Gastrocnemius medialis (tissue), 4 donors: ENCODE measurements around the gene RBMS3. TPM values are rescaled to one million over a fixed set of nuclear protein-coding genes. Genes with fewer than 3 reads are reported as not detected.

Source experiments
- ATAC-seq, 2 donors: fragments of 150-250 bp; one replicate each; pipeline ENCODE4 v1.9.1; 2016
- DNase-seq, 2 donors: peaks; one replicate each; pipeline ENCODE4 v3.0.0-alpha.2; 2019
- H3K27ac ChIP-seq, 4 donors: fragments of 200-600 bp; sonication (generic); 1 replicate in 1 of 4; 2 replicates in 3 of 4; pipeline ENCODE4 v1.5.1; 2016 to 2018; ENCODE audit warnings: mild to moderate bottlenecking in 2 of 4, moderate library complexity in 1 of 4
- H3K27me3 ChIP-seq, 3 donors: fragments of 200-600 bp; sonication (generic) in 2 of 3; 1 replicate in 1 of 3; 2 replicates in 2 of 3; pipeline versions ENCODE4 v1.5.1 to v1.6.0; 2016 to 2019; ENCODE audit warnings: mild to moderate bottlenecking in 1 of 3, moderate library complexity in 1 of 3
- H3K36me3 ChIP-seq, 2 donors: fragments of 200-600 bp; sonication (generic) in 1 of 2; one replicate each; pipeline ENCODE4 v1.5.1; 2017 to 2018
- H3K4me1 ChIP-seq, 2 donors: fragments of 200-600 bp; sonication (generic) in 1 of 2; one replicate each; pipeline ENCODE4 v1.5.1; 2016 to 2017; ENCODE audit warnings: mild to moderate bottlenecking in 2 of 2
- H3K4me3 ChIP-seq, 4 donors: fragments of 200-600 bp; sonication (generic) in 3 of 4; 1 replicate in 1 of 4; 2 replicates in 3 of 4; pipeline ENCODE4 v1.5.1; 2016 to 2019; ENCODE audit warnings: mild to moderate bottlenecking in 2 of 4
- H3K9me3 ChIP-seq, 3 donors: fragments of 200-600 bp; sonication (generic) in 2 of 3; 1 replicate in 1 of 3; 2 replicates in 2 of 3; pipeline ENCODE4 v1.5.1; 2016 to 2019
- POLR2A ChIP-seq, 2 donors: fragments of 450-650 bp; IDR thresholded peaks; one replicate each; pipeline ENCODE4 v1.6.1; 2017; ENCODE audit warnings: antibody characterized with exemption in 2 of 2, mild to moderate bottlenecking in 2 of 2, moderate library complexity in 2 of 2
- in situ Hi-C, 4 donors: fragments of 200-750 bp; cut with MboI; loops; one replicate each; pipeline versions ENCODE4 v1.15.0 to v1.8.0; 2017; ENCODE audit warnings: low sequenced_read_pairs in 4 of 4
- intact Hi-C: fragments of 100-400 bp; cut with DNase I; formaldehyde crosslinking; loops from one replicate; pipeline ENCODE4 v1.15.1; 2023; ENCODE audit warnings: low total_unique reads
- total RNA-seq, 4 donors: library from RNA; depleted of rRNA; stranded (reverse); fragments of >200 nt; gene quantifications; one replicate each; pipeline versions ENCODE4 v1.1.0 to v1.2.3, GENCODE V29; 2016
- TF ChIP-seq, protein P1 (sequence below), 5 experiments: fragments of 450-650 bp in 3 of 5; fragments of 200-600 bp in 2 of 5; sonication (generic) in 2 of 5; IDR thresholded peaks in 4 of 5; conservative IDR thresholded peaks in 1 of 5; 1 replicate in 4 of 5; 2 replicates in 1 of 5; pipeline ENCODE4 v1.5.1; 2016 to 2019; ENCODE audit warnings: antibody characterized with exemption in 5 of 5, mild to moderate bottlenecking in 3 of 5, moderate library complexity in 3 of 5

The RBMS3 gene
- total RNA-seq, 4 donors from 2014 or later = 16.1 to 38.8 (median 22.7) TPM

DNA sequence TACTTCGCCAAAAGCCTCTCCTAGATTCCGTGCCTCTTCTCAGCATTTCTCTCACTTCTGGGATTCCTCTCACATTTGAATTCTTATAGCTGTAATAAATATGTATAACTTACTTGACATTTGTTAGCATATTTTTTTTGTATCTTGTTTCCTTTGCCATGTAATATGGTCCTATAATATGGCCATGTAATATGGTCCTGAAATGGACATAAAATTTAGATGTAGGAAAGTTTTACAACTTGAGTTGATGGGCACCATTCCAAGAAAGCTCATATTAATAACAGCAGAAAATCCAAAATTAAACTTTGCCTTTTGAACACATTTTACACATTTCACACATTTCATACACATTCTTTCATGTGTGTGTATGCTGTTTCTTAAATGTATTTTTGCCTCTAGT is 480.6 kb downstream of the RBMS3 start:
- H3K4me1 ChIP-seq = peaks cover 39 to 40% of the 10 kb centered on the region in 2 donors
- no peak overlapping the region for H3K4me3 ChIP-seq
- TF ChIP-seq, protein P1, sequence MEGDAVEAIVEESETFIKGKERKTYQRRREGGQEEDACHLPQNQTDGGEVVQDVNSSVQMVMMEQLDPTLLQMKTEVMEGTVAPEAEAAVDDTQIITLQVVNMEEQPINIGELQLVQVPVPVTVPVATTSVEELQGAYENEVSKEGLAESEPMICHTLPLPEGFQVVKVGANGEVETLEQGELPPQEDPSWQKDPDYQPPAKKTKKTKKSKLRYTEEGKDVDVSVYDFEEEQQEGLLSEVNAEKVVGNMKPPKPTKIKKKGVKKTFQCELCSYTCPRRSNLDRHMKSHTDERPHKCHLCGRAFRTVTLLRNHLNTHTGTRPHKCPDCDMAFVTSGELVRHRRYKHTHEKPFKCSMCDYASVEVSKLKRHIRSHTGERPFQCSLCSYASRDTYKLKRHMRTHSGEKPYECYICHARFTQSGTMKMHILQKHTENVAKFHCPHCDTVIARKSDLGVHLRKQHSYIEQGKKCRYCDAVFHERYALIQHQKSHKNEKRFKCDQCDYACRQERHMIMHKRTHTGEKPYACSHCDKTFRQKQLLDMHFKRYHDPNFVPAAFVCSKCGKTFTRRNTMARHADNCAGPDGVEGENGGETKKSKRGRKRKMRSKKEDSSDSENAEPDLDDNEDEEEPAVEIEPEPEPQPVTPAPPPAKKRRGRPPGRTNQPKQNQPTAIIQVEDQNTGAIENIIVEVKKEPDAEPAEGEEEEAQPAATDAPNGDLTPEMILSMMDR (IDR thresholded peaks at IDR 0.05 in 4 of 5, conservative IDR thresholded peaks at IDR 0.05 in 1 of 5) = no peak
- TF ChIP-seq POLR2A (IDR thresholded peaks at IDR 0.05) = no peak
- H3K36me3 ChIP-seq = no peaks in the 10 kb centered on the region
- no peak for DNase-seq
- H3K27me3 ChIP-seq = no peaks in the 10 kb centered on the region
- no peak for ATAC-seq
- intact Hi-C loops (loop anchor here (5.0 to 10.0 kb wide), 3 partner anchors 479 to 847 kb away; partner anchors contain the start of gene RBMS3), in situ Hi-C loops (loop anchor here in 3 of 4 donors (10.0 to 25.0 kb wide), 3 partner anchors 237 to 849 kb away; partner anchors contain the start of gene RBMS3 (in 3 of the 3))
- H3K9me3 ChIP-seq = no peaks in the 10 kb centered on the region
- H3K27ac ChIP-seq = peak overlapping the region in 2 of 4 donors; percentile 8 to 19

DNA sequence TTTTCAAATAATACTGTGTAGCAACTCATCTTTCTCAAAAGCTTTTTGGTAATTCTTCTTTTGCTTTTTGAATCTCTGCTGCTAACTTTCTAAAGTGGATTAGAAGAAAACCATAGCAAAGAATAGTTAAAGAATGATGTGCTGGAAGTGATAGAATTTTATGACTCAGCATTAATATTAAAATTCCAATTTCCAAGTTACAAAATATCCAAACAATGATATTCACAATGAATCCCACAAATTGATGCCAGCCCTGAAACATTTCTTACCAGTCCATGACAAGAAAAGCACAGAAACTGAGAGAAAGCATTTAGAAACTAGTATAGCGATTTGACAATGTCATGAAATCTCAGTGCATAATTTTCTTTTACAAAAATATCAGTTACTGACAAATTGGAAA is 482.2 kb downstream of the RBMS3 start:
- H3K27ac ChIP-seq = no peak overlapping the region
- no peak overlapping the region for H3K4me3 ChIP-seq
- peaks cover 26 to 28% of the 10 kb centered on the region in 2 donors for H3K4me1 ChIP-seq
- intact Hi-C loops = loop anchor here (5.0 to 10.0 kb wide), 3 partner anchors 481 to 848 kb away; partner anchors contain the start of gene RBMS3
- ATAC-seq = no peak
- H3K27me3 ChIP-seq = no peaks in the 10 kb centered on the region
- in situ Hi-C loops = loop anchor here in 3 of 4 donors (10.0 to 25.0 kb wide), 3 partner anchors 238 to 851 kb away; partner anchors contain the start of gene RBMS3 (in 3 of the 3)
- TF ChIP-seq, protein P1 (IDR thresholded peaks at IDR 0.05 in 4 of 5, conservative IDR thresholded peaks at IDR 0.05 in 1 of 5) = no peak
- TF ChIP-seq POLR2A (IDR thresholded peaks at IDR 0.05) = no peak
- DNase-seq = no peak
- no peaks in the 10 kb centered on the region for H3K36me3 ChIP-seq
- H3K9me3 ChIP-seq = no peaks in the 10 kb centered on the region

DNA sequence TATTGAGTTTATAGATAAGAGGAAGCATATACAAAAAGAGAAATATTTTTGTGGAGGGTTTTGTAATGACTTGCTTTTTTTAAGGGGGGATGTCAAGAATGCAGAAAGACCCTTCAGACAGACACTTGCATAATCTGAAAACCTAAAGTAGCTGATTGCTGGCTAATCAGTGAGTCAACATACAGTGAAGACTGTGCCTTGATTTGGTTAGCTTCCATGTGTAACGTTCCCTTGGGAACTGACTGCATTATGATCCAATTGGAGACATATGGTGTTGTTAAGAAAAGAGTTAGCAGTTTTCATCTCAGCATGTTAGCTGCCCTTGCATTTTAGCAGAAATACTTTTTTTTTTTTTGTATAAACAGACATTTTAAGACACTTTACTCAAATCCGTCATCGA is 483.2 kb downstream of the RBMS3 start:
- no peak for ATAC-seq

DNA sequence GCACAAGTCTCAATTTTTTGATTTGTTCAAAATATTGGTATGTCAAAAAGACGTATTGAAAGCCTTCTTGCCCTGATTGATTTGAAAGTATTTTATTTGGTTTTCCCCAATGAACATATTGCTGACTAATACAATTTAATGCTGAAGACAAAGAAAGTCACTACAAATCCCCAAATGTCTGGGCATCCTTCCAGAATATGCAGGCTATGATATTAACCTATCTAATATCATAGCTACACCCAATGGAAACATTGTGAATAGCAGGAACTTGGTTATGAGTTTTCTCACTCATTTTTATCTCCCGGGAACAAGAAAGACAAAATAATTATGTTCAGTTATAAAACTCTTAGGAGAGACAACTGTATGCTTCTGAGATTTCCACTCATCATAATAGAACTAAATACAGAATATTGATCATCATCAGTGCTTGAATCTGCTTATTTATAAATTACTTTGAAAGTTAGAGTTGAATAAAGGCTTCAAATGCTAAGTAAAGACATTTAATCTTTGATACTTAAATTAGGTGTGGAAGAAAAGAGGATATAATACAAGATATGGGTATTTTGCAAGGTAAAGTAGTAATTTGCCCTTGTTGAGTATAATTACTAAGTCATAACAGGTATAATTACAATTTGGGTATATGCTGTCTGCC is 483.9 kb downstream of the RBMS3 start:
- TF ChIP-seq POLR2A (IDR thresholded peaks at IDR 0.05) = no peak
- TF ChIP-seq, protein P1 (IDR thresholded peaks at IDR 0.05 in 4 of 5, conservative IDR thresholded peaks at IDR 0.05 in 1 of 5) = peak; percentile 15 to 60 (median 35)
- in situ Hi-C loops = loop anchor here in 3 of 4 donors (10.0 to 25.0 kb wide), 3 partner anchors 240 to 852 kb away; partner anchors contain the start of gene RBMS3 (in 3 of the 3)
- peaks cover 10 to 12% of the 10 kb centered on the region in 2 donors for H3K4me1 ChIP-seq
- no peak overlapping the region for H3K27ac ChIP-seq
- ATAC-seq (peak in 1 of 2 donors; percentile 50), DNase-seq (no peak)
- no peak overlapping the region for H3K4me3 ChIP-seq
- H3K9me3 ChIP-seq = no peaks in the 10 kb centered on the region
- intact Hi-C loops = loop anchor here (5.0 to 10.0 kb wide), 3 partner anchors 482 to 850 kb away; partner anchors contain the start of gene RBMS3
- no peaks in the 10 kb centered on the region for H3K27me3 ChIP-seq
- no peaks in the 10 kb centered on the region for H3K36me3 ChIP-seq

More for the DNA sequence above, 483.2 kb downstream of the RBMS3 start:
- no peaks in the 10 kb centered on the region for H3K36me3 ChIP-seq
- no peak overlapping the region for H3K27ac ChIP-seq
- DNase-seq = no peak
- H3K4me3 ChIP-seq = no peak overlapping the region
- peaks cover 17 to 19% of the 10 kb centered on the region in 2 donors for H3K4me1 ChIP-seq
- TF ChIP-seq POLR2A (IDR thresholded peaks at IDR 0.05) = no peak
- TF ChIP-seq, protein P1 (IDR thresholded peaks at IDR 0.05 in 4 of 5, conservative IDR thresholded peaks at IDR 0.05 in 1 of 5) = no peak
- in situ Hi-C loops = loop anchor here in 3 of 4 donors (10.0 to 25.0 kb wide), 3 partner anchors 239 to 852 kb away; partner anchors contain the start of gene RBMS3 (in 3 of the 3)
- no peaks in the 10 kb centered on the region for H3K9me3 ChIP-seq
- no peaks in the 10 kb centered on the region for H3K27me3 ChIP-seq
- intact Hi-C loops = loop anchor here (5.0 to 10.0 kb wide), 3 partner anchors 482 to 849 kb away; partner anchors contain the start of gene RBMS3
